ENCODE data around the gene C11orf58. TPM values are rescaled to one million over a fixed set of nuclear protein-coding genes. Genes with fewer than 3 reads are reported as not detected.

The C11orf58 gene
- total RNA-seq, 2 experiments from 2014 or later = 104 to 111 TPM

DNA sequence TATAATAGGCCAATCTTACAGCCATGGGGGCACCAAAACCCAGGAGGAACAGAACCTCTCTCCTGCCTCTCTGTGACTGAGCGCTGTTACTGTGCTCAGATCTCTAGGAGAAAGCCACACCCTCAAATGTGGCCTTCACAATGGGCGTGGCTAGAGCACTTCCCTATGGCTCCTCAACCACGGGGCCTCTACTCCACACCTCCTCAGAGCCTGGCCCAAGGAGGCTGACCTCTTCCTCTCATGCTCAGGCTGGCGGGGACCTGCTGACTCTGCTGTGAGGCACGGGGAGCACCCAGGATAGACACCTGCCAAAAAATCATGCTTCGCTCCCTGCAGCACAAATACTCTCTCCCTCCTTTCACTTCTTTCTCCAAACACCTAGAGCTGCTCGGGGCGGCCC lies 41.0 kb downstream of the C11orf58 start:
- POLR2A ChIA-PET = interaction anchor here (0.6 kb wide), 1 partner anchor 758 kb away, joined by 3 read pairs; no protein-coding TSS in a partner anchor
- CTCF ChIA-PET = interaction anchor here (1.4 kb wide), 1 partner anchor 9 kb away, joined by 3 read pairs; no protein-coding TSS in a partner anchor
- Mint-ChIP-seq H3K27me3 (ENCODE audit: low read depth) (no peaks in the 10 kb centered on the region), H3K4me3 (no peak overlapping the region), H3K36me3 (ENCODE audit: low read depth) (no peaks in the 10 kb centered on the region), H3K9me3 (ENCODE audit: insufficient read depth) (no peaks in the 10 kb centered on the region), H3K27ac (no peak overlapping the region), H3K4me1 (ENCODE audit: low read depth) (no peaks in the 10 kb centered on the region)
- ATAC-seq (peak; percentile 23), DNase-seq (no peak)

DNA sequence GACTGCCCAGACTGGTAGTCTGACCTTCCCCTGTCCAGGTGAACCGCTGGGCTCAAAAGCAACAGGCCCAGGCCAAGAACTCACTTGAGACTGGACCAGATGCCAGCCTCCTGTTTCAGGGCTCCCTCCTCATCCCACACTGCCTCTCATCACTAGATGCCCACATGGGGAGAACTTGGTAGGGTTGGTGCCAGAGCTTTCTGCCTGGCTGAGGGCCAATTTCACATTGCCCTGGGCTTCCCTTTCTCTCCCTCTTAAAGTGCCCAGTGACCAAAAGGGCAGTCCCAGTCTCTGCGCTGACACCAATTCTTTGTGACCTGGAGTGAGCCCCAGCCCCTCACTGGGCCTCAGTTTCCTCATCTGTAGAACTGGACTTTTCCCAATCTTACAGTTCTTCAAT lies 41.7 kb downstream of the C11orf58 start:
- H3K27ac Mint-ChIP-seq = no peak overlapping the region
- no peaks in the 10 kb centered on the region for H3K4me1 Mint-ChIP-seq (ENCODE audit: low read depth)
- no peak for DNase-seq
- no peaks in the 10 kb centered on the region for H3K27me3 Mint-ChIP-seq (ENCODE audit: low read depth)
- ChIA-PET POLR2A (no interaction called here), CTCF (interaction anchor here (1.4 kb wide), 1 partner anchor 8 kb away, joined by 3 read pairs; no protein-coding TSS in a partner anchor)
- H3K36me3 Mint-ChIP-seq (ENCODE audit: low read depth) = no peaks in the 10 kb centered on the region
- no peak overlapping the region for H3K4me3 Mint-ChIP-seq
- ATAC-seq = no peak
- H3K9me3 Mint-ChIP-seq (ENCODE audit: insufficient read depth) = no peaks in the 10 kb centered on the region

DNA sequence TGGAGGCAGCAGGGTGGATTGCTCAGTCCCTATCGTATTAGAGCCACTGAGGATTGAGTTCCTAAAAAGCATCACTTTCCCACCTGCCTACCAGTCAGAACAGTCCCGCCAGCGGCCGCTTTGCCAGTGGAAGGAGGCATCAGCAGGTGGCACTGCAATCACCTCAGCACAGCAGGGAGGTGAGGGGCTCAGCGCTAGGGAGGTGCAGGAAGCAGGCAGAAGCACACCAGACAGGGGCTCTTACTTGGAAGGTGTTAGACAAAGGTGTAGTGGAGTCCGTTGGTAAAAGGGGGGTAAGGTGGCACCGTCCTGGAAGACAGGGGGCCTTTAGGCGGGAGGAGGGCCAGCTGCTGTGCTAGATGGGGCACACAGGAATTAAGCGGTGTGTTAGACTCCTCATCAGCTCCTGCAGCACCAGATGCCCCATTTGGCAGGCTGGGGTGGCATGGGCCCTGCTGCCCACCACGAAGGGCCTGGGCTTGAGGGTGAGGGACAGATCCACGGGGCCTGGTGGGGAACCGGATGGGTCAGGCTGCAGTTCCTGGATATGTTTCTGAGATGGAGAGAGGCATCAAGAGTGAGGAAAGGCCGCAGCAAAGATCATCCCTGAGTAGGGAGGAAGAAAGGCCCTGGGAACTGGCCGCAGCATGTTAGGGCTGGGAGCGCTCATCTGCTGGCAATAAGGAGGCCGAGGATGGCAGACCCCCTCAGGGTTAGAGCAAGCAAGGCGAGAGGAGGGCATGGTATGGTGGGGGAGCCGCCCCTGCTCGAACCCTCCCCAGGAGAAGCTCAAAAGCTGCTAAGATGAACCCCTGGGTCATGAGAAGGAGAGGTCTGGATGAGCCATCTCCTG lies 42.5 kb downstream of the C11orf58 start:
- ChIA-PET CTCF (interaction anchor here (1.4 kb wide), 1 partner anchor 7 kb away, joined by 3 read pairs; no protein-coding TSS in a partner anchor), POLR2A (no interaction called here)
- H3K9me3 Mint-ChIP-seq (ENCODE audit: insufficient read depth) = no peaks in the 10 kb centered on the region
- DNase-seq (no peak), ATAC-seq (no peak)
- H3K36me3 Mint-ChIP-seq (ENCODE audit: low read depth) = no peaks in the 10 kb centered on the region
- H3K27me3 Mint-ChIP-seq (ENCODE audit: low read depth) = no peaks in the 10 kb centered on the region
- no peak overlapping the region for H3K27ac Mint-ChIP-seq
- no peak overlapping the region for H3K4me3 Mint-ChIP-seq
- H3K4me1 Mint-ChIP-seq (ENCODE audit: low read depth) = no peaks in the 10 kb centered on the region

DNA sequence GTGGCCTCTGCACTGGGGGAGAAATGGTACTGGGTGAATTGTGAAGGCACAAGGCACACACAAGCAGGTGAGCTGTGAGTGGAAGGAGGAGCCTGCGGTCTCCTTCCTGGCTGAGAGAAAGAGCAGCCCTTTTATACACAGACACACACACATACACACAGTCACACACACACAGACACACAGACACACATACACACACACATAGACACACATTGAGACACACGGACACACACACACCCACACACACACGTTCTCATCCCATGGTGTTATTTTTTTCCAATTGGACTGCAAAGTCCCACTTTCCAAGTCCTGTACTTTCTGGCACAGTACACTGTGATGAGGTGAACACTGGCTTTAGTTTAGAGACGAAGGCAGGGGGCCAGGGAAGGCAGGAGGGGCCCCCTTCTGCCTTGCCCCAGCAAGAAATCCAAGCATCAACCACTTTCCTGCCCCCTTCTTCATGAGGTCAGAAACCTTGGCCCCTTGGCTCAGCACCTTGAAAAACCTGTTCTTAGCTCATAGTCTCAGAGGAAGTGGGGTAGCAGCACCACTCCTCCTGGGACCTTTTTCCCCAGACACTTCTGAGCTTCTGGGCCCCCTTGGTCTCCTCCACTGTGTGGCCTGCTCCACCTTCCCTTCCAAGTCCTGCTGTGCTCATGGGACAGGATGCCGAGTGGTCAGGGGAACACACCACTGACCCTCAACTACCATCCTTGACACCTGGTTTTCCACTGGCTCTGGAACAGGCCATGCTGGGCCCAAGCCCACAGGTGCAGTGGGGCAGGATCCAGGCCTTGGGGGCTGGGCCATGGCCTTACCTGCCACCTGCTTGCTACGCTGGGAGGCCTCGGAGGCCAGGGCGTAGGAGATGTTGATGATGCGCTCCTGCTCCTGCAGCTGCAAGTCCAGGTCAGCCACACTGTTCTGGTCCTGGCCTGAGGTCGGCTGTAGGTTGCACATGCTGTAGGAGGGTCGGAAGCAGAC lies 43.8 kb downstream of the C11orf58 start:
- H3K4me1 Mint-ChIP-seq (ENCODE audit: low read depth) = no peaks in the 10 kb centered on the region
- H3K4me3 Mint-ChIP-seq = no peak overlapping the region
- no peaks in the 10 kb centered on the region for H3K27me3 Mint-ChIP-seq (ENCODE audit: low read depth)
- no peak for DNase-seq
- ChIA-PET POLR2A (interaction anchor here (0.7 kb wide), 1 partner anchor 15 kb away, joined by 3 read pairs; no protein-coding TSS in a partner anchor), CTCF (no interaction called here)
- H3K36me3 Mint-ChIP-seq (ENCODE audit: low read depth) = no peaks in the 10 kb centered on the region
- no peak for ATAC-seq
- H3K27ac Mint-ChIP-seq = no peak overlapping the region
- no peaks in the 10 kb centered on the region for H3K9me3 Mint-ChIP-seq (ENCODE audit: insufficient read depth)

DNA sequence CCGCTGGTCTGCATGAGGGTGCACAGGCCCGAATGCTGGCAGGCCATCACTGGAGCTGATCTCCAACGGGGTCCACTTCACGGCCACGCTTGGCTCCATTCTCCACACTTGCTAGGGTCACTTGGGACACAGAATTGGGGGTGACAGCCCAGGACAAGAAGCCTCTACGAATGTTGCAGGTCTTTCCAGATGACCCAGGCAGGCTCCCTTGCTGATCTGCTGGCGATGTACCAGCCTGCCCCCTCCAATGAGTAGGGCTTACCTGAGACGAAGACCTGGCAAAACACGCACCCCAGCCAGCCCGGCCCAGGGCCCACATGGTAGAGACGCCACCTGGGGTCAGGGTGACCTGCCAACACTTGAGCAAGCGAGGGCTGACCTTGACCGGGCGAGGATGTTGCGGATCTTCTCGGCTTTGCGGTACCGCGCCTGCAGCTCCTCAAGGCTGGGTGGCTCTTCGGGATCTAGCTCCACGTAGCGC lies 44.9 kb downstream of the C11orf58 start:
- no peaks in the 10 kb centered on the region for H3K4me1 Mint-ChIP-seq (ENCODE audit: low read depth)
- POLR2A ChIA-PET = no interaction called here
- no peaks in the 10 kb centered on the region for H3K36me3 Mint-ChIP-seq (ENCODE audit: low read depth)
- no peak overlapping the region for H3K27ac Mint-ChIP-seq
- no peak overlapping the region for H3K4me3 Mint-ChIP-seq
- CTCF ChIA-PET = interaction anchor here (2.0 kb wide), 1 partner anchor 37 kb away, joined by 6 read pairs; no protein-coding TSS in a partner anchor
- ATAC-seq (no peak), DNase-seq (no peak)
- H3K27me3 Mint-ChIP-seq (ENCODE audit: low read depth) = no peaks in the 10 kb centered on the region
- H3K9me3 Mint-ChIP-seq (ENCODE audit: insufficient read depth) = no peaks in the 10 kb centered on the region

DNA sequence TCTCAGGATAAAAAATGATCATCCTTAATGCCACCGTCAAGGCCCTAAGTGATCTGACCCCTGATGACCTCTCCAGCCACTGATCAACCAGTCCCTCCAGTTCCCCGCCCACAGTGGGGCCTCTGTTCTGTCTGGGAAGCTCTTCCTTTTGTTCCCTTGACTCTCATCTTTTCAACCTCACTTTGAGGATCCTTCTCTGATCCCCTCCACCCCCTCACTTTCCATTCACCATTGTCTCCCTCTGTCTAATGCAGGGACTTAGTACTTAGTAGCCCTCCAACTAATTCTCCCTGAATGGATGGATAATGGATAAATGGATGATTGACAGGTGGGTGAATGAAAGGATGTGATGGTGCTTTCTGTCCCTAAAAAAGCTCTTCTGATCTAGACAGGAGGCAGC lies 45.6 kb downstream of the C11orf58 start:
- DNase-seq = no peak
- ATAC-seq = no peak
- ChIA-PET CTCF (interaction anchor here (2.0 to 4.5 kb wide), 3 partner anchors 17 to 279 kb away, joined by 6 to 28 read pairs (median 8); no protein-coding TSS in a partner anchor), POLR2A (no interaction called here)
- Mint-ChIP-seq H3K36me3 (ENCODE audit: low read depth) (no peaks in the 10 kb centered on the region), H3K4me3 (no peak overlapping the region), H3K4me1 (ENCODE audit: low read depth) (no peaks in the 10 kb centered on the region), H3K27me3 (ENCODE audit: low read depth) (no peaks in the 10 kb centered on the region), H3K9me3 (ENCODE audit: insufficient read depth) (no peaks in the 10 kb centered on the region), H3K27ac (no peak overlapping the region)

DNA sequence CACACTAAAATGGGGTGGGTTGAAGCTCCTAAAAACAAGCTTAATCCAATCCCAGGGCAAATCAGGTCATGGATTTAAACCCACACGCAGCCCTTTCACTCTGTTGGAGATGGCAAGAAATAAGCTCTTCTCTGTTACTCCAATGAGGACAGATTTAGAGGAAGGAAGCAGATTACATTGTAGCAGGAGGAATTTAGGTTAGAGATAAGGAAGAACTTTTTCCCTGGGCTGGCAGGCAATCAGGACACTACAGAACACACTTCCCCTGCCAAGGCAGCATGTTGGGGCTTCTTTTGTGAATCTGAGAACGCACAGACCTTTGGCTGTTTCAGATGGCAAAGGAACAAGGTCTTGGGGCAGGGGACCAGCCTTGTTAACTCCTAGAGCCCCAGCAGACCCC lies 46.2 kb downstream of the C11orf58 start:
- ChIA-PET CTCF (interaction anchor here (1.2 to 4.5 kb wide), 13 partner anchors 10 to 291 kb away, joined by 3 to 28 read pairs (median 4); no protein-coding TSS in a partner anchor), POLR2A (no interaction called here)
- H3K27me3 Mint-ChIP-seq (ENCODE audit: low read depth) = no peaks in the 10 kb centered on the region
- no peak for DNase-seq
- H3K4me3 Mint-ChIP-seq = no peak overlapping the region
- H3K4me1 Mint-ChIP-seq (ENCODE audit: low read depth) = no peaks in the 10 kb centered on the region
- no peak overlapping the region for H3K27ac Mint-ChIP-seq
- H3K36me3 Mint-ChIP-seq (ENCODE audit: low read depth) = no peaks in the 10 kb centered on the region
- no peaks in the 10 kb centered on the region for H3K9me3 Mint-ChIP-seq (ENCODE audit: insufficient read depth)
- ATAC-seq = no peak

DNA sequence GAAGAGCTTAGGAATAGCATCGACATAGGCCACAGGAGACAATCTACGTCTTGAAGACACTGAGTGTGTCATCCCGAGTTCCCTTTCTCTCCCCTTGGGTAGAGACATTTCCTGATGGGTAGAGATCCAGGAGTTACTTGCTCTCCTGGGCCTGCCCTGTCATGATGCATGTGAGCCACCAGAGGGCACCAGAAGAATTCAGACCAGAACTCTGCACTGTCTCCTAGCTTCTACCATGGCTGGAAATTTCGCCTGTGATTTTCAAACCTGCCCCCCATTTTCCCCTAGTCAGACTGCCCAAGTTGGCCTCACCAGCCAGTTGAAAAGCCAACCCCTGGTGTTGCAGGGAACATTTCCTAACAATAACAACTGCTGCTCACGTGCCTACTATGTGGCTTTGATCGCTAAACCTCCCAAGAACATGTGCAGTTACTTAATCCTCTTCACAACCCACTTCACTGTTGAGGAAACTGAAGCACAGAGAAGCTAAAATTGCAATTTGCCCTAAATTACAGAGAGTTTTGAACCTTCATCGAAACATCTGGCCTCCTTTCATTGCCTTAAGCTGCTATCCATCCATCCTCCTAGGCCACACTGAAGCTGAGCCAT lies 47.2 kb downstream of the C11orf58 start:
- Mint-ChIP-seq H3K36me3 (ENCODE audit: low read depth) (no peaks in the 10 kb centered on the region), H3K4me1 (ENCODE audit: low read depth) (no peaks in the 10 kb centered on the region), H3K27me3 (ENCODE audit: low read depth) (no peaks in the 10 kb centered on the region), H3K9me3 (ENCODE audit: insufficient read depth) (no peaks in the 10 kb centered on the region), H3K27ac (no peak overlapping the region), H3K4me3 (no peak overlapping the region)
- ATAC-seq (peak; percentile 83), DNase-seq (peak; percentile 64)
- CTCF ChIA-PET = interaction anchor here (0.6 to 4.5 kb wide), 22 partner anchors 9 to 351 kb away, joined by 3 to 28 read pairs (median 4); no protein-coding TSS in a partner anchor
- POLR2A ChIA-PET = no interaction called here

DNA sequence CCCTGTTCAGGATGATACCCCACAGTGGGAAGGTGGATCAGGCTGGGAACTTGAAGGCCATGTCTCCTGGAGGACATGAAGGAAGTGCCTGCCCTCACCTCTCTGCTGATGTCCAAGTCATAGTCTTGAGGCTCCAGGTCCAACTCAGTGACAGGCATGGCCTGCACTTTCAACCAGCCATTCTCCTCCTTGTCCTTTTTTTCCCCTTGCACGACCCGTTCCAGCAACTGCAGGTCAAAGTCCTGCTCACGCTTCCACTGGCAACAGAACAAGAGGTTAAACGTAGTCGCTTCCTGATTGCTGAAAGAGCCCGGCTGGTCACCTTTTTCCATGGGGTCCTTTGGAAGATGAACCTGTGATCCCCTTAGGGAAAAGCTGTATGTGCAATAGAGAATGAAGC lies 47.7 kb downstream of the C11orf58 start:
- ATAC-seq = no peak
- ChIA-PET POLR2A (no interaction called here), CTCF (interaction anchor here (0.6 to 4.5 kb wide), 22 partner anchors 9 to 292 kb away, joined by 3 to 28 read pairs (median 4); no protein-coding TSS in a partner anchor)
- Mint-ChIP-seq H3K4me3 (no peak overlapping the region), H3K27me3 (ENCODE audit: low read depth) (no peaks in the 10 kb centered on the region), H3K36me3 (ENCODE audit: low read depth) (no peaks in the 10 kb centered on the region), H3K4me1 (ENCODE audit: low read depth) (no peaks in the 10 kb centered on the region), H3K9me3 (ENCODE audit: insufficient read depth) (no peaks in the 10 kb centered on the region), H3K27ac (no peak overlapping the region)
- DNase-seq = no peak

DNA sequence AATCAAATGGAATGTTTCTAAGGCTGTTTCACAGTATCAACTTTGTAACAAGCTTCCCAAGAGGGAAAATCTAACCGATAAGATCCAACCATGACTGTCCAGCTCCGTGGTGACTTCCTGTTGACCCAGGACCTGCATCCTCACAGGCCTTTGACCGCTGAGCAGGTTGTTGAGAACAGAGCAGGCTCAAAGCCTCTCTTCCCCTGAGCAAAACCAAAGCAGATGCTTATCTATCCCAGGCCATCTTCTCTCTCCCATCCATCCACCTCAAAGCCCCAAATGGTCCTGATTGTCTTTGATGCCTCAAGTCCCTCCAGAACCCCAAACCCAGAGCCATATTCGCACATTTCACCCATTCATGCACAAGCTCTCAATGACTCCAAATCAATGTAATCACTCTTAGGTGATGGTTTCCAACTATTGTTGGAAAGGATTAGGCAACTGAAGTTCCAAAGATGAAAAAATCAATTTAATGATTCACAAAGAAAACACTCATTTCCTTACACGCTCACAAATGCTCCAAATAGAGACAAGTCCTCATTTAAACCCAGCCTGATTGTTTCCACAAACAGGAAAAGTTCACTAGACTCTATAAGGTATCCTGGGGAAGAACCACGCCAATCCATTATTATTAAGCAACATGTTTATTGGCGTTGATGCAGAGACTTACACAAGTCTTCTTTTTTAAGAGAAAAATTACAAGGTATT lies 48.7 kb downstream of the C11orf58 start:
- no peaks in the 10 kb centered on the region for H3K9me3 Mint-ChIP-seq (ENCODE audit: insufficient read depth)
- DNase-seq (no peak), ATAC-seq (no peak)
- H3K4me3 Mint-ChIP-seq = no peak overlapping the region
- ChIA-PET CTCF (interaction anchor here (0.9 to 4.5 kb wide), 10 partner anchors 11 to 276 kb away, joined by 3 to 28 read pairs (median 6); no protein-coding TSS in a partner anchor), POLR2A (no interaction called here)
- no peaks in the 10 kb centered on the region for H3K27me3 Mint-ChIP-seq (ENCODE audit: low read depth)
- H3K27ac Mint-ChIP-seq = no peak overlapping the region
- H3K36me3 Mint-ChIP-seq (ENCODE audit: low read depth) = no peaks in the 10 kb centered on the region
- H3K4me1 Mint-ChIP-seq (ENCODE audit: low read depth) = no peaks in the 10 kb centered on the region

Data from activated CD8-positive, alpha-beta T cell treated with anti-CD3 and anti-CD28 coated beads, Interleukin-2, amount 10 ng/mL, durations not matched to agents 7 days and 5 days (primary cell).